IgD-negative memory B cell (primary cell): ENCODE measurements around the gene PEX5. TPM values are rescaled to one million over a fixed set of nuclear protein-coding genes. Genes with fewer than 3 reads are reported as not detected.

Source experiments
- H3K27ac Mint-ChIP-seq, 3 donors: one replicate each; pipeline ENCODE4 v1.8.0; 2020 to 2022; ENCODE audit warnings: mild to moderate bottlenecking in 3 of 3, mixed read lengths in 3 of 3, moderate library complexity in 1 of 3
- H3K27me3 Mint-ChIP-seq: one replicate; pipeline ENCODE4 v1.8.0; 2021; ENCODE audit warnings: mixed read lengths
- H3K36me3 Mint-ChIP-seq: one replicate; pipeline ENCODE4 v1.8.0; 2020; ENCODE audit warnings: mild to moderate bottlenecking, mixed read lengths
- H3K4me1 Mint-ChIP-seq, 3 donors: one replicate each; pipeline ENCODE4 v1.8.0; 2020 to 2022; ENCODE audit warnings: mixed read lengths in 3 of 3, mild to moderate bottlenecking in 1 of 3
- H3K4me3 Mint-ChIP-seq, 4 donors: one replicate each; pipeline ENCODE4 v1.8.0; 2020 to 2022; ENCODE audit warnings: mild to moderate bottlenecking in 4 of 4, mixed read lengths in 4 of 4, moderate library complexity in 3 of 4
- H3K9me3 Mint-ChIP-seq, 3 donors: one replicate each; pipeline ENCODE4 v1.8.0; 2020 to 2021; ENCODE audit warnings: mixed read lengths in 3 of 3, mild to moderate bottlenecking in 1 of 3
- polyA plus RNA-seq: library from polyadenylated mRNA; unstranded; fragments of 300-500 nt; fragmentation: Illumina TruSeq; gene quantifications from one replicate; pipeline ENCODE4 v1.2.3, GENCODE V29; 2021

PEX5 gene
- polyA plus RNA-seq, 1 donor from 2014 or later, result 18.2 TPM

- Mint-ChIP-seq H3K27me3 (no peaks in the 10 kb centered on the region), H3K36me3 (peaks cover 1% of the 10 kb centered on the region), H3K9me3 (no peaks in the 10 kb centered on the region), H3K27ac (no peak overlapping the region), H3K4me1 (no peaks in the 10 kb centered on the region), H3K4me3 (no peak overlapping the region)
Measured at GRCh38 chr12:7154901-7155470, 34.5 kb upstream of the PEX5 start.

- Mint-ChIP-seq H3K36me3 (peaks cover 3% of the 10 kb centered on the region), H3K9me3 (no peaks in the 10 kb centered on the region), H3K4me3 (no peak overlapping the region), H3K27me3 (no peaks in the 10 kb centered on the region), H3K4me1 (no peaks in the 10 kb centered on the region), H3K27ac (peak overlapping the region in 1 of 3 donors; percentile 33)
Measured at GRCh38 chr12:7155471-7156034, 33.9 kb upstream of the PEX5 start.

GRCh38 chr12:7156259-7157197 is 33.0 kb upstream of the PEX5 start:
- H3K36me3 Mint-ChIP-seq, result peaks cover 3% of the 10 kb centered on the region
- H3K4me3 Mint-ChIP-seq, result peak overlapping the region in 1 of 4 donors; percentile 47
- peak overlapping the region in 1 of 3 donors; percentile 33 for H3K27ac Mint-ChIP-seq
- no peaks in the 10 kb centered on the region for H3K9me3 Mint-ChIP-seq
- peaks cover 4% of the 10 kb centered on the region for H3K27me3 Mint-ChIP-seq
- no peaks in the 10 kb centered on the region for H3K4me1 Mint-ChIP-seq

- H3K36me3 Mint-ChIP-seq, result peaks cover 3% of the 10 kb centered on the region
- H3K27me3 Mint-ChIP-seq, result peaks cover 4% of the 10 kb centered on the region
- H3K27ac Mint-ChIP-seq, result peak overlapping the region in 1 of 3 donors; percentile 68
- H3K4me1 Mint-ChIP-seq, result no peaks in the 10 kb centered on the region
- no peaks in the 10 kb centered on the region for H3K9me3 Mint-ChIP-seq
- H3K4me3 Mint-ChIP-seq, result no peak overlapping the region
Measured at GRCh38 chr12:7157391-7157790, 32.1 kb upstream of the PEX5 start.

- no peaks in the 10 kb centered on the region for H3K9me3 Mint-ChIP-seq
- peaks cover 0 to 4% (median 3%) of the 10 kb centered on the region in 3 donors for H3K4me1 Mint-ChIP-seq
- peaks cover 16% of the 10 kb centered on the region for H3K27me3 Mint-ChIP-seq
- H3K27ac Mint-ChIP-seq, result no peak overlapping the region
- no peak overlapping the region for H3K4me3 Mint-ChIP-seq
- peaks cover 3% of the 10 kb centered on the region for H3K36me3 Mint-ChIP-seq
Measured at GRCh38 chr12:7158781-7159609, 30.5 kb upstream of the PEX5 start.

- peak overlapping the region in 1 of 3 donors; percentile 71 for H3K27ac Mint-ChIP-seq
- peaks cover 0 to 4% (median 3%) of the 10 kb centered on the region in 3 donors for H3K4me1 Mint-ChIP-seq
- H3K9me3 Mint-ChIP-seq, result no peaks in the 10 kb centered on the region
- H3K36me3 Mint-ChIP-seq, result peaks cover 3% of the 10 kb centered on the region
- H3K27me3 Mint-ChIP-seq, result peaks cover 16% of the 10 kb centered on the region
- H3K4me3 Mint-ChIP-seq, result no peak overlapping the region
Measured at GRCh38 chr12:7160183-7160582, 29.3 kb upstream of the PEX5 start.

- Mint-ChIP-seq H3K4me3 (no peak overlapping the region), H3K36me3 (peaks cover 2% of the 10 kb centered on the region), H3K27me3 (peaks cover 16% of the 10 kb centered on the region), H3K4me1 (peaks cover 0 to 4% (median 3%) of the 10 kb centered on the region in 3 donors), H3K9me3 (no peaks in the 10 kb centered on the region), H3K27ac (no peak overlapping the region)
Measured at GRCh38 chr12:7161327-7161726, 28.2 kb upstream of the PEX5 start.

- Mint-ChIP-seq H3K27ac (no peak overlapping the region), H3K4me1 (peaks cover 0 to 4% (median 3%) of the 10 kb centered on the region in 3 donors), H3K9me3 (peaks cover 0 to 4% (median 0%) of the 10 kb centered on the region in 3 donors), H3K27me3 (peaks cover 16% of the 10 kb centered on the region), H3K4me3 (no peak overlapping the region), H3K36me3 (peaks cover 2% of the 10 kb centered on the region)
Measured at GRCh38 chr12:7161811-7162210, 27.7 kb upstream of the PEX5 start.

GRCh38 chr12:7162691-7163114 is 26.8 kb upstream of the PEX5 start:
- peaks cover 1 to 7% (median 7%) of the 10 kb centered on the region in 3 donors for H3K9me3 Mint-ChIP-seq
- peaks cover 0 to 4% (median 3%) of the 10 kb centered on the region in 3 donors for H3K4me1 Mint-ChIP-seq
- H3K27me3 Mint-ChIP-seq, result peaks cover 16% of the 10 kb centered on the region
- H3K36me3 Mint-ChIP-seq, result peaks cover 3% of the 10 kb centered on the region
- peak overlapping the region in 1 of 4 donors; percentile 32 for H3K4me3 Mint-ChIP-seq
- H3K27ac Mint-ChIP-seq, result no peak overlapping the region

GRCh38 chr12:7169951-7170350 is 19.5 kb upstream of the PEX5 start:
- H3K4me1 Mint-ChIP-seq, result no peaks in the 10 kb centered on the region
- H3K27me3 Mint-ChIP-seq, result peaks cover 5% of the 10 kb centered on the region
- H3K27ac Mint-ChIP-seq, result peak overlapping the region in 1 of 3 donors; percentile 43
- peaks cover 21 to 30% (median 24%) of the 10 kb centered on the region in 3 donors for H3K9me3 Mint-ChIP-seq
- peaks cover 6% of the 10 kb centered on the region for H3K36me3 Mint-ChIP-seq
- H3K4me3 Mint-ChIP-seq, result no peak overlapping the region

- Mint-ChIP-seq H3K36me3 (peaks cover 10% of the 10 kb centered on the region), H3K27ac (no peak overlapping the region), H3K4me1 (no peaks in the 10 kb centered on the region), H3K27me3 (peaks cover 14% of the 10 kb centered on the region), H3K4me3 (no peak overlapping the region), H3K9me3 (peaks cover 22 to 30% (median 24%) of the 10 kb centered on the region in 3 donors)
Measured at GRCh38 chr12:7171854-7172253, 17.6 kb upstream of the PEX5 start.

GRCh38 chr12:7175493-7175892 is 14.0 kb upstream of the PEX5 start:
- Mint-ChIP-seq H3K27me3 (peaks cover 18% of the 10 kb centered on the region), H3K4me3 (no peak overlapping the region), H3K36me3 (peaks cover 3% of the 10 kb centered on the region), H3K9me3 (peaks cover 15 to 19% (median 16%) of the 10 kb centered on the region in 3 donors), H3K27ac (no peak overlapping the region), H3K4me1 (no peaks in the 10 kb centered on the region)

- Mint-ChIP-seq H3K27me3 (peaks cover 17% of the 10 kb centered on the region), H3K36me3 (peaks cover 3% of the 10 kb centered on the region), H3K4me1 (no peaks in the 10 kb centered on the region), H3K4me3 (no peak overlapping the region), H3K27ac (no peak overlapping the region), H3K9me3 (peaks cover 10 to 13% (median 10%) of the 10 kb centered on the region in 3 donors)
Measured at GRCh38 chr12:7176595-7176994, 12.9 kb upstream of the PEX5 start.

- no peak overlapping the region for H3K27ac Mint-ChIP-seq
- no peaks in the 10 kb centered on the region for H3K4me1 Mint-ChIP-seq
- peaks cover 3% of the 10 kb centered on the region for H3K36me3 Mint-ChIP-seq
- peaks cover 0 to 8% (median 5%) of the 10 kb centered on the region in 3 donors for H3K9me3 Mint-ChIP-seq
- H3K4me3 Mint-ChIP-seq, result no peak overlapping the region
- H3K27me3 Mint-ChIP-seq, result peaks cover 19% of the 10 kb centered on the region
Measured at GRCh38 chr12:7178481-7178880, 11.0 kb upstream of the PEX5 start.
